Naive B cell (primary cell): ENCODE measurements around the gene ZC3H4. TPM values are rescaled to one million over a fixed set of nuclear protein-coding genes. Genes with fewer than 3 reads are reported as not detected.
"Not testable (repeated sequence)": the region's sequence is repeated elsewhere in the genome, so short reads cannot be mapped to it uniquely, and the experiment has no call there.

Source experiments
- ATAC-seq, 2 donors: fragments of 150-1000 bp; cut with Tn5 transposase; 2 replicates each; pipeline ENCODE4 v1.10.0; 2021; ENCODE audit warnings: low read depth in 2 of 2, mild to moderate bottlenecking in 2 of 2, moderate library complexity in 2 of 2
- DNase-seq: peaks from one replicate; pipeline ENCODE4 v3.0.0; 2022
- H3K27ac Mint-ChIP-seq, 6 donors: one replicate each; pipeline ENCODE4 v1.8.0; 2020 to 2022; ENCODE audit warnings: mild to moderate bottlenecking in 6 of 6, mixed read lengths in 6 of 6, moderate library complexity in 5 of 6, inconsistent platforms in 2 of 6
- H3K27me3 Mint-ChIP-seq, 3 donors: one replicate each; pipeline ENCODE4 v1.8.0; 2021 to 2022; ENCODE audit warnings: mixed read lengths in 3 of 3, mild to moderate bottlenecking in 1 of 3
- H3K36me3 Mint-ChIP-seq, 2 donors: one replicate each; pipeline ENCODE4 v1.8.0; 2020 to 2022; ENCODE audit warnings: mixed read lengths in 2 of 2, inconsistent platforms in 1 of 2, mild to moderate bottlenecking in 1 of 2
- H3K4me1 Mint-ChIP-seq, 3 donors: one replicate each; pipeline ENCODE4 v1.8.0; 2020 to 2022; ENCODE audit warnings: mixed read lengths in 3 of 3, inconsistent platforms in 1 of 3, mild to moderate bottlenecking in 1 of 3, moderate library complexity in 1 of 3
- H3K4me3 Mint-ChIP-seq, 8 donors: one replicate each; pipeline ENCODE4 v1.8.0; 2020 to 2022; ENCODE audit warnings: mild to moderate bottlenecking in 8 of 8, mixed read lengths in 8 of 8, moderate library complexity in 8 of 8, inconsistent platforms in 2 of 8
- H3K9me3 Mint-ChIP-seq, 7 donors: one replicate each; pipeline ENCODE4 v1.8.0; 2020 to 2022; ENCODE audit warnings: mixed read lengths in 7 of 7, mild to moderate bottlenecking in 5 of 7, inconsistent platforms in 2 of 7, moderate library complexity in 1 of 7
- polyA plus RNA-seq, 6 donors: library from polyadenylated mRNA; unstranded; fragments of 300-500 nt; fragmentation: Illumina TruSeq; gene quantifications; one replicate each; pipeline ENCODE4 v1.2.3, GENCODE V29; 2021; ENCODE audit warnings: low read depth in 6 of 6

Gene ZC3H4
- polyA plus RNA-seq, 6 donors from 2014 or later: 0.46 to 2.6 (median 1.6) TPM

DNA sequence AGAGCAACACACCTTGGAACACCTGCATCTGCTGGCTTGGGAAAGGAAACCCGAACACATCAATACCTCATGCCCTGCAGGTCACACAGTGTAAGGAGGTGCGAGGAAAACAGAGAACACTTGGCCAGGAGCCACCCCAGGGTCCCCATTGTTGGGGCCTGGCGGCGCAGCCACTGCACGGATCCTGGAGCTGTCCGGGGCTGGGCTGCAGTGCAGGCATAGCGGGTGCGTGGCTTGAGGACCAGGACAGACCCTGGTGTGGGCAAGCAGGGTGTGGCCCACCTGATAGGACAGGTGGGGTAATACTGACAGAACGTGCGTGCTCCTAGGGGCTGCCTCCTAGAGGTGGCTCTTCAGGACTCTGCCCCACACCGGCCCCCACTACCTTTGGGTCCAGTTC lies 48.3 kb downstream of the ZC3H4 start:
- Mint-ChIP-seq H3K36me3 (no peaks in the 10 kb centered on the region), H3K9me3 (no peaks in the 10 kb centered on the region), H3K4me1 (peaks cover 0 to 4% (median 0%) of the 10 kb centered on the region in 3 donors), H3K27me3 (no peaks in the 10 kb centered on the region), H3K4me3 (no peak overlapping the region), H3K27ac (peak overlapping the region in 2 of 6 donors; percentile 11 to 72)
- no peak for ATAC-seq
- no peak for DNase-seq

DNA sequence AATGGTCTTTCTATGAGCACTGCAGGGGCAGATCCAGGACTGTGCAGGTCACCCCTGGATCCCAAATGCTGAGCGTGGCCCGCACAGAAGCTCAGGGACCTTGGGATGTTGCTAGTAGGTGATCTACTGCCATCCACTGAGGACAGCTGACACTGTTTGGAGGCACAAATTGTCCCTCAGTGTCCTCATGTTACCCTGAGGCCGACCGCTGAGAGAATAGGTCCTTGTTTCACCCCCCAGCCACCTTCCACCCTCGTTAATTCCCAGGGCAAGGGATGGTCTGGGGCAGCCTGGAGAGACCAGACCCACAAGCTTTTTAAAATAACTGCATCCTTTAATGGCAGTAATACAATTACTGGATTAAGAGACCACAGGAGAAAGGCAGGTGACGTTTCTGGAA lies 49.7 kb downstream of the ZC3H4 start:
- Mint-ChIP-seq H3K27ac (no peak overlapping the region), H3K9me3 (no peaks in the 10 kb centered on the region), H3K4me3 (no peak overlapping the region), H3K36me3 (no peaks in the 10 kb centered on the region), H3K27me3 (no peaks in the 10 kb centered on the region), H3K4me1 (peaks cover 0 to 4% (median 0%) of the 10 kb centered on the region in 3 donors)
- ATAC-seq (no peak), DNase-seq (no peak)

DNA sequence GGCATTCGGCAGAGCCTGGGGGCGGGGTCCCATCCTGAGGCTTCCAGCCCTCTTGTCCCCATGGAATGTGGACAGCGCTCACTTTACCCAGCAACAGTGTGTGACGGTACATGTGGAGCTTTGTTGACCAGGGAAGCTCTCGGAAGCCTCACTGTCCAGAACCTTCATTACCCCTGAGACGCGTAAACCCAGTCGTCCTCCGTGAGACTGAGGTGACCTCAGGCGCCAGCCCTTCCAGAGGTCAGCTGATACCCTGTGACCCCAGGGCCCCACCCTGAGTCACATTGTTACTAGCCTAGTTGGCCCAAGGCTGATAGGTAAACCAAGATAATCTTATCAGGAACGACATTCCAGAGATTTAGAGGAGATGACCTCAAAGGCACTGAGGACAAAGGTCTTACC lies 55.0 kb downstream of the ZC3H4 start:
- peaks cover 0 to 2% (median 0%) of the 10 kb centered on the region in 3 donors for H3K4me1 Mint-ChIP-seq
- peaks cover 0 to 13% (median 4%) of the 10 kb centered on the region in 3 donors for H3K27me3 Mint-ChIP-seq
- no peak overlapping the region for H3K27ac Mint-ChIP-seq
- ATAC-seq: no peak
- H3K36me3 Mint-ChIP-seq: no peaks in the 10 kb centered on the region
- no peak for DNase-seq
- H3K4me3 Mint-ChIP-seq: no peak overlapping the region
- H3K9me3 Mint-ChIP-seq: no peaks in the 10 kb centered on the region

DNA sequence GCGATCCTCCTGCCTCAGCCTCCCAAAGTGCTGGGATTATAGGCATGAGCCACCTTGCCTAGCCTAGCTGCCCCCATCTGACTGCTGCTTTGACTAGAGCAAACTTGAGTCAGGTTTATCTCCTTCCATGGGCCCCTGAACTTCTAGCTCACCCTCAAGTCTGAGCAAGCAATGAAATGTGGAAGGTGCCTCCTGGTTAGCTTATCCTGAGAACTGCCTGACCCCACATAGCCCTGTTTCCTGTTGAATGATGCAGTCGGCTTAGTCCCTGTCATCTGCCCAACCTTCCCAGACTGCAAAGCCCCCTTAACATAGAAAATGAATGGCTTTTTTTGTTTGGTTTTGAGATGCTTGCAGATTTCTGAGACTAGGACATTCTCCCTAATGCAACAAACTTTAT lies 56.2 kb downstream of the ZC3H4 start:
- DNase-seq (no peak), ATAC-seq (no peak)
- Mint-ChIP-seq H3K27me3 (peaks cover 0 to 13% (median 7%) of the 10 kb centered on the region in 3 donors), H3K4me1 (no peaks in the 10 kb centered on the region), H3K4me3 (no peak overlapping the region), H3K36me3 (no peaks in the 10 kb centered on the region), H3K9me3 (no peaks in the 10 kb centered on the region), H3K27ac (no peak overlapping the region)

DNA sequence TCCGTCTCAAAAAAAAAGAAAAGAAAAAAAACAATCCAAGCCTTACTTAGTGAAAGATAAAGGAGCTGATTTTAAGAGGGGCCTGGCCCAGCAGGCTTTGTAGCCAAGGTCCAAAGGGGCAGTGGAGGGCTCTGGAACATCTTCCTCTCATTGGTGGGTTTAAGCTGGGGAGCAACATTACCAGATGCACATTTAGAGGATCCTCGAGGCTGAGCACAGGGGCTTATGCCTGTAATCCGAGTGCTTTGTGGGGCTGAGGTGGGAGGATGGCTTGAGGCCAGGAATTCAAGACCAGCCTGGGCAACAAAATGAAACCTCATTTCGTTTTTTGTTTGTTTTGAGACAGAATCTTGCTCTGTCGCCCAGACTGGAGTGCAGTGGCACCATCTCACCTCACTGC lies 57.2 kb downstream of the ZC3H4 start:
- Mint-ChIP-seq H3K4me1 (no peaks in the 10 kb centered on the region), H3K36me3 (no peaks in the 10 kb centered on the region), H3K4me3 (no peak overlapping the region), H3K27me3 (peaks cover 0 to 13% (median 7%) of the 10 kb centered on the region in 3 donors), H3K27ac (peak overlapping the region in 1 of 6 donors; percentile 28), H3K9me3 (no peaks in the 10 kb centered on the region)
- no peak for DNase-seq
- no peak for ATAC-seq

DNA sequence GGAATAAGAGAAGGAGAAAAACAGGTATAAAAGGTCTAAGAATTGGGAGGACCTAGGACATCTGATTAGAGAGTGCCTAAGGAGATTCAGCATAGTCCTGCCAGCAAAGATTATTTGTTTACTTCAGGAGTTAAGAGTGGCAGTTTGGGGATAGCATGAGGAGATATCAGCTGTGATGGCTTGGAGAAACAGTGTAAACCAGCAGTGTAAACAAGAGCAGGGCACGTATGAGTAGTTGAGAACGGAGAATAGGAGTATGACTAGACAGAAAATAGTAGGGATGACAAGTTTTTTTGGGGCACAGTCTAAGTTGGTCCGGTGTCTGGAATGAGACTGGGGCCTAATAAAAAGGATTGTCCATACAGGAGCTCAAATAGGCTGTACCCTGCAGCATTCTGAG lies 63.0 kb downstream of the ZC3H4 start:
- peaks cover 0 to 13% (median 7%) of the 10 kb centered on the region in 3 donors for H3K27me3 Mint-ChIP-seq
- not testable (repeated sequence) for DNase-seq, H3K9me3 Mint-ChIP-seq, H3K36me3 Mint-ChIP-seq, ATAC-seq, H3K27ac Mint-ChIP-seq
- peaks cover 22 to 29% (median 22%) of the 10 kb centered on the region in 3 donors for H3K4me1 Mint-ChIP-seq
- peak overlapping the region in 3 of 8 donors; percentile 2 to 92 (median 59) for H3K4me3 Mint-ChIP-seq

DNA sequence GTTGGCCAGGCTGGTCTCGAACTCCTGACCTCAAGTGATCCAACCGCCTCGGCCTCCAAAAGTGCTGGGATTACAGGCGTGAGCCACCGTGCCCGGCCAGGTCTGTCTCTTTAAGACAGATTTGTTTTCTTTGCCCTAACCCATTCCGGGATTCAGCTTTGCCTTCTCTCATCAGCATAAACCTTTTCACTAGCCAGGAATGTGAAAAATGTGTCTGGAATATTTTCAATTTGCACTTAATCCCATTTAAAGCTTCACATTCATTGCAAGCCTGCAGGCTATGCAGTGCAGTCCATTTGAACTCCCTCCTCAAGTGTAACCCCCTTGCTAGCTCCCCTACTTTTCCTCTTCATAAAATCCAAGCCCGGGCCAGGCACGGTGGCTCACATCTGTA lies 64.3 kb downstream of the ZC3H4 start:
- peaks cover 0 to 7% (median 6%) of the 10 kb centered on the region in 3 donors for H3K27me3 Mint-ChIP-seq
- H3K36me3 Mint-ChIP-seq: no peaks in the 10 kb centered on the region
- DNase-seq (no peak), ATAC-seq (no peak)
- peak overlapping the region in 2 of 6 donors; percentile 34 to 88 for H3K27ac Mint-ChIP-seq
- H3K4me1 Mint-ChIP-seq: peaks cover 22 to 29% (median 22%) of the 10 kb centered on the region in 3 donors
- peak overlapping the region; percentile 40 to 99 (median 94) for H3K4me3 Mint-ChIP-seq
- peaks cover 0 to 3% (median 0%) of the 10 kb centered on the region in 7 donors for H3K9me3 Mint-ChIP-seq

DNA sequence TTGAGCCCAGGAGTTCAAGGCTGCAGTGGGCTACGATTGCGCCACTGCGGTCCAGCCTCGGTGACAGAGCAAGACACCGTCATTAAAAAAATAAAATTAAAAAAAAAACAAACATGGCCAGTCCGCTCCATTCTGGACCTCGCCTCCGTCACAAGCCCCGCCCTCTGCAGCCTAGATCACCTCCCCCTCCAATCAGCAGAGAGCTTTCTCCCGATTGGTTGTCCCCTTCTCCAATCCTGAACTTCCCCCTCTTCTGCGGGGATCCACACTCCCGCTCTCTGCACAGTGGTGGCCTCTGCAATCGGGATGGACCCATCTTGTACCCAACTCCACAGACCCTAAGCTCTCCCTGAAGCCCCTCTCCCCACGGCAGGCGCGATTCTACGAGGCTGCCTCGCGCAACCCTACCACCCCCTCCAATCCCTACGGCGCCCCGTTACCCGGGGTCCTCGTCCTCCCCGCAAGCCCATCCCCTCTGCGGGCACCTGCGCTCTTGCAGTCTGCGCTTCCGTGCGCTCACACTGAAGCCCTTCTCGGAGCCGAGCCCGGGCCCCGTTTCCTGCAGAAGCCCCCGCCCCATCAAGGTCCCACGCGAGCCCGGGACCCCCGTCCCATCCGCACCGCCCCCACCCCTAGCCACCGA lies 65.7 kb downstream of the ZC3H4 start:
- Mint-ChIP-seq H3K27me3 (no peaks in the 10 kb centered on the region), H3K9me3 (peaks cover 0 to 3% (median 0%) of the 10 kb centered on the region in 7 donors), H3K4me3 (peak overlapping the region; percentile 92 to 99 (median 96)), H3K36me3 (no peaks in the 10 kb centered on the region), H3K27ac (peak overlapping the region; percentile 70 to 94 (median 87)), H3K4me1 (peaks cover 22 to 29% (median 22%) of the 10 kb centered on the region in 3 donors)
- ATAC-seq: peak; percentile 29 to 34
- peak; percentile 58 for DNase-seq

DNA sequence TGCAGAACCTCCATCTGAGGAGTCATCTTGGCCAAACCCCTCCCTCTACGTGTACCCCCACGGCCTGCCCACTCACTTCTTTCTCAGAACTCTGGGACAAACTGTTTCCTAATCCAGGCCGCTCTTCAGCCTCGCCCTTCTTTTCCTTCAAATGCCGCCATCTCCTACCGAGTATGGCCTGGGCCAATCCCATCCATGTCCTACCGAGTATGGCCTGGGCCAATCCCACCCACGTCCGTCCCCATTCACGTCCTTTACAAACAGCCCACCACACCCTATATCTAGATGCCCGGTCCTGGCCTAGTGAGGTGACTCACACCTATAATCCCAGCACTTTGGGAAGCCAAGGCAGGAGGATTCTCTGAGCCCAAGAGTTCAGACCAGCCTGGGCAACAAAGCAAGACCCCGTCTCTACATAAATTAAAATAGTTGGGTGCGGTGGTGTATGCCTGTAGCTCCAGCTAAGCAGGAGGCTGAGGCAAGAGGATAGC lies 66.3 kb downstream of the ZC3H4 start:
- DNase-seq: no peak
- Mint-ChIP-seq H3K27me3 (no peaks in the 10 kb centered on the region), H3K4me3 (peak overlapping the region; percentile 92 to 99 (median 96)), H3K36me3 (no peaks in the 10 kb centered on the region), H3K9me3 (peaks cover 0 to 3% (median 0%) of the 10 kb centered on the region in 7 donors), H3K4me1 (peaks cover 22 to 29% (median 22%) of the 10 kb centered on the region in 3 donors), H3K27ac (peak overlapping the region in 3 of 6 donors; percentile 56 to 89 (median 70))
- ATAC-seq: no peak

DNA sequence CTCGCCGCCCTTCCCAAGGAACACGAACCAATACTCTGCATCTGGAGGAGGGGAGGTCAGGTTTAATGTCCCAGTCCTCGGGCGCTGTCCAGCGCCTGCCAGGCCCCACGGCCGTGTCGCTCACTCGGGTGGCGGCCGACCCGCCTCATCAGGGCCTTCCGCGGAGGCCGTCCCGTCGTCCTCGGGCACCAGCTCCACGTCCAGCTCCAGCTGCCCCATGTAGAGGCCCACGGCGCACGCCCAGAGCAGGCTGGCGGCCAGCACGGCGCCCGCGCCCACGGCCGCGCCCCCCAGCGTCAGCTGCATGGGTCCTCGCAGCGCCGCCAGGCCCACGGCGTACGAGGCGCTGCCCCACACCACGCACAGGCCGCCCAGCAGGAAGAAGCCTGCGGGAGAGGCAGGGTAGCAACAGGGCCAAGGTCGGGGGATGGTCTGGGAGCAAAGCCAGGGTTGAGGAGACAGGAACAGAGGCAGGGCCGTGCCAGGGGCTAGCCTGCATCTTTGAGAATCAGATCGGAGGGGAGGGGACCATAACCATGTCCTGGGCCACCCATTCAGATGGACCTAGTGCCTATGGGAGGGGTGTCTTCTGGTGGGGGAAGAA lies 67.6 kb downstream of the ZC3H4 start:
- Mint-ChIP-seq H3K27ac (no peak overlapping the region), H3K36me3 (no peaks in the 10 kb centered on the region), H3K27me3 (no peaks in the 10 kb centered on the region), H3K9me3 (peaks cover 0 to 3% (median 0%) of the 10 kb centered on the region in 7 donors), H3K4me3 (peak overlapping the region in 1 of 8 donors; percentile 33), H3K4me1 (peaks cover 22 to 29% (median 26%) of the 10 kb centered on the region in 3 donors)
- DNase-seq (no peak), ATAC-seq (no peak)

DNA sequence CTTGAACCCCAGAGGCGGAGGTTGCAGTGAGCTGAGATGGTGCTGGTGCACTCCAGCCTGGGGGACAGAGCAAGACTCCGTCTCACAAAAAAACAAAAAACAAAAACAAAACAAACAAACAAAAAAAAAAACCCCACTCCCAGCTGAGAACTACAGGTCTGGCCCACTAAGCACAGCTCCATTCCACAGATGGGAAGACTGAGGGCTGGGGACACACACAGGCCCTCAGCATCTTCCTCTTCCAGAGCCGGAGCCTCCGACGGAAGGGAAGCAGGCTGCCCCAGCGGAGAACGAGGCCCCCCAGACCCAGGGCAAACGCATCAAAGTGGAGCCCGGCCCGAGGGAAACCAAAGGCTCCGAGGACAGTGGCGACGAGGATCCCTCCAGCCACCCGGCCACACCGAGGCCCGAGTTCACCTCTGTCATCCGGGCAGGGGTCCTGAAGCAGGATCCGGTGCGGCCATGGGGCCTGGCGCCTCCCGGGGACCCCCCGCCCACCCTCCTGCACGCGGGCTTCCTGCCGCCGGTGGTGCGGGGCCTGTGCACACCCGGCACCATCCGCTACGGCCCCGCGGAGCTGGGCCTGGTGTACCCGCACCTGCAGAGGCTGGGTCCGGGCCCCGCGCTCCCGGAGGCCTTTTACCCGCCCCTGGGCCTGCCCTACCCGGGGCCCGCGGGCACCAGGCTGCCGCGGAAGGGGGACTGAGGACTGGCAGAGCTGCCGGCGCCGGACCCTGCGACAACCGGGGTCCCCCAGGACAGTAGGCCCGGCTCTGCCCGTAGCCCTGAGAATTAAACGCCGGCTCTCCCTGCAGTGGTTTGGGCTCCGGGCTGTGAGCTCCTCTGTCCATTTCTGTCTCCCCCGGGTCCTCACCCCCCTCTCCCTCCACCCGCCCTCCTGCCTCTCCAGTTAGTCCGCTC lies 68.4 kb downstream of the ZC3H4 start:
- Mint-ChIP-seq H3K27me3 (no peaks in the 10 kb centered on the region), H3K36me3 (no peaks in the 10 kb centered on the region), H3K4me3 (no peak overlapping the region), H3K9me3 (peaks cover 0 to 3% (median 0%) of the 10 kb centered on the region in 7 donors), H3K27ac (no peak overlapping the region), H3K4me1 (peaks cover 22 to 29% (median 28%) of the 10 kb centered on the region in 3 donors)
- DNase-seq (no peak), ATAC-seq (no peak)

DNA sequence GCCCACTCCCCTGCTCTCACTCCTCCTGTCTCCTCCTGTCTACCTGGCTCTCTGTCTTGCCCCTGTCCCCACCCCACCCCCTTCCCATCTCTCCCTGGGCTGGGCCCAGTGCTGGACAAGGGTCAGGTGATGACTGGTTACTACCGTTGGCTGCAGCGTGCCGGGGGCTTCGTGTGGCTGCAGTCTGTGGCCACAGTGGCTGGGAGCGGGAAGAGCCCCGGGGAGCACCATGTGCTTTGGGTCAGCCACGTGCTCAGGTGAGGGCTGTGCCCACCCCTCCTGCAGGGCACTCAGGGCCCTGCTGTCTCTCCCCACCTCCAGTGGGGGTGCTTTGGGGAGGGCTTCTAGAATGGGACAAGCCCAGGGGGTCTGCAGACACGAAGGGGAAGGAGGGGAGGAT lies 72.7 kb downstream of the ZC3H4 start:
- Mint-ChIP-seq H3K4me3 (peak overlapping the region in 1 of 8 donors; percentile 56), H3K27ac (no peak overlapping the region), H3K9me3 (no peaks in the 10 kb centered on the region), H3K4me1 (peaks cover 5 to 12% (median 5%) of the 10 kb centered on the region in 3 donors), H3K27me3 (no peaks in the 10 kb centered on the region), H3K36me3 (no peaks in the 10 kb centered on the region)
- DNase-seq (no peak), ATAC-seq (no peak)

DNA sequence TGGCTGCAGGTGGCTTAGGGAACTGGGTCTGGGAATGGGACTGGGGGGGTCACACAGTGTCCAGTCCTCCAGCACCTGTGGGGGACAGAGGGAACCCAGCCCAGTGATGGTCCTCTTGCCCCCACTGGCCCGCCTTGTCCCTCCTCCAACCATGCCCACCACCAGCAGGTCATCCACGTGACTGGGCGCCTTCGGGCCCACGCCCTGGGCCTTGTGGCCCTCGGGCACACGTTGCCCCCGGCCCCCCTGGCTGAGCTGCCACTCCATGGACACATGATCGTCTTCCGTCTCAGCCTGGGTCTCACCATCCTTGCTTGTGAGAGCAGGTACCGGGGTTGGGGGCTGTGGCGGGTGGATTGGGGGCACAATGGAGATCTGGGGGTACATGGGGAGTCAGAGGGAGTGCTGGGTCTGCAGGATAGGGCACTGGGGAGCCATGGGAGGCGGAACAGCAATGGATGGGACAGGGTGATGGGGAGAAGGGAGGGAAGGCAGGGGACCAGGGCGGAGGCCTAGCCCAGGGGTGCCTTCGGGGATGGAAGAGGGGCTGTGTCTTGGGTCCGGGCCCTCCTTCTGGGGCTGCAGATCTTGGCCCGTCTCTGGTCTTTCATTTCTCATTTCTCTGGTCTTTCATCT lies 74.2 kb downstream of the ZC3H4 start:
- DNase-seq (no peak), ATAC-seq (no peak)
- no peaks in the 10 kb centered on the region for H3K36me3 Mint-ChIP-seq
- no peak overlapping the region for H3K27ac Mint-ChIP-seq
- H3K27me3 Mint-ChIP-seq: no peaks in the 10 kb centered on the region
- peaks cover 16 to 23% (median 17%) of the 10 kb centered on the region in 3 donors for H3K4me1 Mint-ChIP-seq
- H3K9me3 Mint-ChIP-seq: no peaks in the 10 kb centered on the region
- no peak overlapping the region for H3K4me3 Mint-ChIP-seq
